ENCODE results near the gene DLGAP4. TPM values are rescaled to one million over a fixed set of nuclear protein-coding genes. Genes with fewer than 3 reads are reported as not detected.

Gene DLGAP4
- total and polyA plus RNA-seq, 2 experiments from 2014 or later = 14.3 to 68.1 TPM

- no peak for TF ChIP-seq EZH2phosphoT487 (IDR thresholded peaks at IDR 0.05; ENCODE audit: insufficient read depth, low read depth)
- Histone ChIP-seq H3K4me2 (ENCODE audit: unreplicated experiment) (peak overlapping the region; percentile 33), H3K9me3 (ENCODE audit: low read depth) (no peaks in the 10 kb centered on the region), H3K4me3 (no peak overlapping the region), H2AFZ (no peak overlapping the region), H3K27ac (peak overlapping the region; percentile 81), H3K4me1 (ENCODE audit: insufficient read depth) (peaks cover 50% of the 10 kb centered on the region), H4K20me1 (ENCODE audit: insufficient read depth) (peaks cover 18% of the 10 kb centered on the region; the same call in 1 of the 2 replicates), H3K9me2 (ENCODE audit: insufficient read depth) (no peaks in the 10 kb centered on the region), H3K36me3 (ENCODE audit: low read depth) (peaks cover 24% of the 10 kb centered on the region; the same call in 1 of the 2 replicates), H3F3A (ENCODE audit: insufficient read depth) (peaks cover 60% of the 10 kb centered on the region), H3K27me3 (replicated peaks; ENCODE audit: insufficient read depth) (no peaks in the 10 kb centered on the region), H3K79me2 (ENCODE audit: insufficient read depth) (peaks cover 97% of the 10 kb centered on the region), H3K9ac (peak overlapping the region; percentile 55)
- 1 to 3% methylated on average over 7 of the region's 7 CpGs for WGBS, 2 experiments (ENCODE audit: low coverage in 1 of 2, low lambda C conversion rate in 2 of 2, missing lambda C conversion rate in 2 of 2)
- peak; percentile 98 for DNase-seq
- in situ Hi-C loops (cut with MboI) = no loop called here
Measured at GRCh38 chr20:36493801-36494114, 187.6 kb downstream of the DLGAP4 start.

- H2AFZ ChIP-seq = no peak overlapping the region
- no peak overlapping the region for H3K4me3 ChIP-seq
- peaks cover 13% of the 10 kb centered on the region; the same call in 1 of the 2 replicates for H4K20me1 ChIP-seq (ENCODE audit: insufficient read depth)
- no peak overlapping the region for H3K27ac ChIP-seq
- no peaks in the 10 kb centered on the region for H3K9me2 ChIP-seq (ENCODE audit: insufficient read depth)
- in situ Hi-C loops (cut with MboI) = no loop called here
- peaks cover 96% of the 10 kb centered on the region for H3K79me2 ChIP-seq (ENCODE audit: insufficient read depth)
- H3F3A ChIP-seq (ENCODE audit: insufficient read depth) = peaks cover 64% of the 10 kb centered on the region
- no peaks in the 10 kb centered on the region for H3K9me3 ChIP-seq (ENCODE audit: low read depth)
- no peak for DNase-seq
- H3K9ac ChIP-seq = no peak overlapping the region
- H3K36me3 ChIP-seq (ENCODE audit: low read depth) = peaks cover 29% of the 10 kb centered on the region; the same call in 1 of the 2 replicates
- peaks cover 39% of the 10 kb centered on the region for H3K4me1 ChIP-seq (ENCODE audit: insufficient read depth)
- H3K4me2 ChIP-seq (ENCODE audit: unreplicated experiment) = no peak overlapping the region
- WGBS, 2 experiments (ENCODE audit: low coverage in 1 of 2, low lambda C conversion rate in 2 of 2, missing lambda C conversion rate in 2 of 2) = 91 to 92% methylated on average over 22 to 33 of the region's 33 CpGs
- H3K27me3 ChIP-seq (replicated peaks; ENCODE audit: insufficient read depth) = no peaks in the 10 kb centered on the region
- TF ChIP-seq EZH2phosphoT487 (IDR thresholded peaks at IDR 0.05; ENCODE audit: insufficient read depth, low read depth) (no peak), EZH2 (IDR thresholded peaks at IDR 0.05; ENCODE audit: insufficient read depth, poor library complexity, severe bottlenecking) (no peak)
Measured at GRCh38 chr20:36496707-36497669, 190.8 kb downstream of the DLGAP4 start.

GRCh38 chr20:36497856-36498255, 191.7 kb downstream of the DLGAP4 start:
- no peak overlapping the region for H3K9ac ChIP-seq
- H3K79me2 ChIP-seq (ENCODE audit: insufficient read depth) = peaks cover 96% of the 10 kb centered on the region
- peaks cover 13% of the 10 kb centered on the region; the same call in 1 of the 2 replicates for H4K20me1 ChIP-seq (ENCODE audit: insufficient read depth)

GRCh38 chr20:36498386-36499179, 192.4 kb downstream of the DLGAP4 start:
- Histone ChIP-seq H3F3A (ENCODE audit: insufficient read depth) (peaks cover 62% of the 10 kb centered on the region), H4K20me1 (ENCODE audit: insufficient read depth) (peaks cover 13% of the 10 kb centered on the region; the same call in 1 of the 2 replicates), H3K9ac (no peak overlapping the region; the same call in 1 of the 2 replicates), H3K27me3 (replicated peaks; ENCODE audit: insufficient read depth) (no peaks in the 10 kb centered on the region), H3K4me2 (ENCODE audit: unreplicated experiment) (no peak overlapping the region), H3K4me3 (no peak overlapping the region), H2AFZ (no peak overlapping the region), H3K79me2 (ENCODE audit: insufficient read depth) (peaks cover 95% of the 10 kb centered on the region), H3K9me2 (ENCODE audit: insufficient read depth) (no peaks in the 10 kb centered on the region), H3K4me1 (ENCODE audit: insufficient read depth) (peaks cover 23% of the 10 kb centered on the region), H3K9me3 (ENCODE audit: low read depth) (no peaks in the 10 kb centered on the region), H3K36me3 (ENCODE audit: low read depth) (peaks cover 34% of the 10 kb centered on the region), H3K27ac (peak overlapping the region; percentile 2; the same call in 1 of the 2 replicates)
- no peak for TF ChIP-seq EZH2 (IDR thresholded peaks at IDR 0.05; ENCODE audit: insufficient read depth, poor library complexity, severe bottlenecking)
- TF ChIP-seq EZH2phosphoT487 (IDR thresholded peaks at IDR 0.05; ENCODE audit: insufficient read depth, low read depth) = no peak
- DNase-seq = no peak
- WGBS, 2 experiments (ENCODE audit: low coverage in 1 of 2, low lambda C conversion rate in 2 of 2, missing lambda C conversion rate in 2 of 2) = 80 to 84% methylated on average over 14 of the region's 14 CpGs
- in situ Hi-C loops (cut with MboI) = no loop called here

More at GRCh38 chr20:36497856-36498255, 191.7 kb downstream of the DLGAP4 start:
- H3K36me3 ChIP-seq (ENCODE audit: low read depth) = peaks cover 30% of the 10 kb centered on the region; the same call in 1 of the 2 replicates
- H3K27me3 ChIP-seq (replicated peaks; ENCODE audit: insufficient read depth) = no peaks in the 10 kb centered on the region
- in situ Hi-C loops (cut with MboI) = no loop called here
- DNase-seq = no peak
- no peak overlapping the region for H3K4me3 ChIP-seq
- H3F3A ChIP-seq (ENCODE audit: insufficient read depth) = peaks cover 61% of the 10 kb centered on the region
- H3K4me1 ChIP-seq (ENCODE audit: insufficient read depth) = peaks cover 30% of the 10 kb centered on the region
- H3K9me3 ChIP-seq (ENCODE audit: low read depth) = no peaks in the 10 kb centered on the region
- no peak overlapping the region for H2AFZ ChIP-seq
- WGBS, 2 experiments (ENCODE audit: low coverage in 1 of 2, low lambda C conversion rate in 2 of 2, missing lambda C conversion rate in 2 of 2) = 56 to 69% methylated on average over 4 of the region's 4 CpGs
- TF ChIP-seq EZH2 (IDR thresholded peaks at IDR 0.05; ENCODE audit: insufficient read depth, poor library complexity, severe bottlenecking) = no peak
- no peak for TF ChIP-seq EZH2phosphoT487 (IDR thresholded peaks at IDR 0.05; ENCODE audit: insufficient read depth, low read depth)
- H3K27ac ChIP-seq = peak overlapping the region; percentile 2; the same call in 1 of the 2 replicates
- H3K9me2 ChIP-seq (ENCODE audit: insufficient read depth) = no peaks in the 10 kb centered on the region
- H3K4me2 ChIP-seq (ENCODE audit: unreplicated experiment) = no peak overlapping the region
